CD4-positive, alpha-beta memory T cell (primary cell): ENCODE measurements around the gene GGT6. TPM values are rescaled to one million over a fixed set of nuclear protein-coding genes. Genes with fewer than 3 reads are reported as not detected.

Source experiments
- CTCF ChIA-PET: fragments of 350-600 bp; sonication (Branson Sonifier 250); formaldehyde crosslinking; loops from one replicate; lab custom pipeline; 2021; ENCODE audit warnings: inconsistent platforms; ENCODE audit not compliant: partially characterized antibody; lab: Charles Lee
- POLR2A ChIA-PET: fragments of 350-600 bp; sonication (Branson Sonifier 250); formaldehyde crosslinking; loops from one replicate; lab custom pipeline; 2021; ENCODE audit not compliant: partially characterized antibody; lab: Charles Lee
- DNase-seq, 5 donors: peaks; one replicate each; pipeline versions ENCODE4 v3.0.0 to v3.0.0-alpha.2; 2020 to 2022; ENCODE audit warnings: mixed read lengths in 1 of 5
- H3K27ac ChIP-seq: one replicate; pipeline ENCODE4 v1.7.0; 2013; ENCODE audit warnings: low read depth, low read length
- H3K27me3 ChIP-seq: 2 replicates; pipeline ENCODE4 v1.7.0; 2013; ENCODE audit warnings: mild to moderate bottlenecking, low read length, moderate library complexity; ENCODE audit not compliant: insufficient read depth
- H3K36me3 ChIP-seq: 2 replicates; pipeline ENCODE4 v1.7.0; 2013; ENCODE audit warnings: mild to moderate bottlenecking, low read length, moderate library complexity; ENCODE audit not compliant: insufficient read depth
- H3K4me1 ChIP-seq: 2 replicates; pipeline ENCODE4 v1.7.0; 2013; ENCODE audit warnings: mild to moderate bottlenecking, low read length, moderate library complexity; ENCODE audit not compliant: insufficient read depth
- H3K4me3 ChIP-seq, 2 donors: one replicate each; pipeline ENCODE4 v1.7.0; 2013; ENCODE audit warnings: low read length in 2 of 2, mild to moderate bottlenecking in 1 of 2
- H3K9me3 ChIP-seq, 2 donors: one replicate each; pipeline ENCODE4 v1.7.0; 2013; ENCODE audit warnings: low read length in 2 of 2, control low read depth in 1 of 2; ENCODE audit not compliant: control insufficient read depth in 1 of 2
- H3K27ac Mint-ChIP-seq, 7 donors: one replicate each; pipeline ENCODE4 v1.8.0; 2020 to 2021; ENCODE audit warnings: mixed read lengths in 7 of 7, mild to moderate bottlenecking in 6 of 7, inconsistent platforms in 3 of 7, moderate library complexity in 3 of 7
- H3K27me3 Mint-ChIP-seq, 2 donors: one replicate each; pipeline ENCODE4 v1.8.0; 2020 to 2021; ENCODE audit warnings: mixed read lengths in 2 of 2
- H3K36me3 Mint-ChIP-seq, 2 donors: one replicate each; pipeline ENCODE4 v1.8.0; 2020 to 2021; ENCODE audit warnings: mixed read lengths in 2 of 2, inconsistent platforms in 1 of 2, mild to moderate bottlenecking in 1 of 2
- H3K4me1 Mint-ChIP-seq, 4 donors: one replicate each; pipeline ENCODE4 v1.8.0; 2020 to 2021; ENCODE audit warnings: mixed read lengths in 4 of 4, mild to moderate bottlenecking in 1 of 4
- H3K4me3 Mint-ChIP-seq, 8 donors: one replicate each; pipeline ENCODE4 v1.8.0; 2020 to 2021; ENCODE audit warnings: mixed read lengths in 8 of 8, mild to moderate bottlenecking in 7 of 8, moderate library complexity in 6 of 8, inconsistent platforms in 3 of 8
- H3K9me3 Mint-ChIP-seq, 8 donors: one replicate each; pipeline ENCODE4 v1.8.0; 2020 to 2021; ENCODE audit warnings: mixed read lengths in 8 of 8, mild to moderate bottlenecking in 5 of 8, inconsistent platforms in 3 of 8, moderate library complexity in 1 of 8
- intact Hi-C: fragments of 100-400 bp; cut with micrococcal nuclease; formaldehyde crosslinking; loops from one replicate; pipeline ENCODE4 v1.15.1; 2023
- polyA plus RNA-seq, 2 donors: library from polyadenylated mRNA; unstranded; fragments of 300-500 nt; fragmentation: Illumina TruSeq; gene quantifications; one replicate each; pipeline ENCODE4 v1.2.3, GENCODE V29; 2021
- total RNA-seq, 2 experiments: library from RNA; stranded (reverse); gene quantifications; one replicate each; pipeline ENCODE4 v1.2.3, GENCODE V29; 2021

Gene GGT6
- total and polyA plus RNA-seq, 4 experiments from 2014 or later = not detected

- H3K4me1 ChIP-seq = no peaks in the 10 kb centered on the region
- no peak for DNase-seq
- H3K27ac ChIP-seq = no peak overlapping the region
- H3K27me3 ChIP-seq = no peaks in the 10 kb centered on the region
- Mint-ChIP-seq H3K36me3 (no peaks in the 10 kb centered on the region), H3K9me3 (no peaks in the 10 kb centered on the region), H3K4me3 (no peak overlapping the region), H3K4me1 (peaks cover 0 to 2% (median 0%) of the 10 kb centered on the region in 4 donors), H3K27ac (no peak overlapping the region), H3K27me3 (peaks cover 0 to 3% of the 10 kb centered on the region in 2 donors)
- ChIA-PET CTCF (interaction anchor here (0.9 kb wide), 1 partner anchor 39 kb away, joined by 3 read pairs; no protein-coding TSS in a partner anchor), POLR2A (no interaction called here)
- no peaks in the 10 kb centered on the region for H3K9me3 ChIP-seq
- H3K4me3 ChIP-seq = no peak overlapping the region
- intact Hi-C loops = no loop called here
- no peaks in the 10 kb centered on the region for H3K36me3 ChIP-seq
Observed at GRCh38 chr17:4527566-4528125, 32.7 kb downstream of the GGT6 start.

- Mint-ChIP-seq H3K4me3 (no peak overlapping the region), H3K36me3 (no peaks in the 10 kb centered on the region), H3K27ac (no peak overlapping the region), H3K9me3 (no peaks in the 10 kb centered on the region), H3K27me3 (peaks cover 0 to 3% of the 10 kb centered on the region in 2 donors), H3K4me1 (peaks cover 0 to 2% (median 0%) of the 10 kb centered on the region in 4 donors)
- H3K4me1 ChIP-seq = no peaks in the 10 kb centered on the region
- no peak overlapping the region for H3K4me3 ChIP-seq
- H3K36me3 ChIP-seq = no peaks in the 10 kb centered on the region
- H3K9me3 ChIP-seq = no peaks in the 10 kb centered on the region
- CTCF ChIA-PET = no interaction called here
- intact Hi-C loops = no loop called here
- DNase-seq = no peak
- H3K27me3 ChIP-seq = no peaks in the 10 kb centered on the region
- POLR2A ChIA-PET = no interaction called here
- H3K27ac ChIP-seq = no peak overlapping the region
Observed at GRCh38 chr17:4527134-4527533, 33.2 kb downstream of the GGT6 start.

- DNase-seq = peak in 1 of 5 donors; percentile 18
- Histone ChIP-seq H3K27me3 (no peaks in the 10 kb centered on the region), H3K36me3 (no peaks in the 10 kb centered on the region), H3K27ac (no peak overlapping the region), H3K4me1 (no peaks in the 10 kb centered on the region), H3K4me3 (no peak overlapping the region), H3K9me3 (no peaks in the 10 kb centered on the region)
- intact Hi-C loops = no loop called here
- H3K4me1 Mint-ChIP-seq = no peaks in the 10 kb centered on the region
- H3K4me3 Mint-ChIP-seq = no peak overlapping the region
- CTCF ChIA-PET = no interaction called here
- H3K36me3 Mint-ChIP-seq = no peaks in the 10 kb centered on the region
- H3K9me3 Mint-ChIP-seq = no peaks in the 10 kb centered on the region
- no peak overlapping the region for H3K27ac Mint-ChIP-seq
- H3K27me3 Mint-ChIP-seq = no peaks in the 10 kb centered on the region
- POLR2A ChIA-PET = no interaction called here
Observed at GRCh38 chr17:4525691-4526397, 34.5 kb downstream of the GGT6 start.

GRCh38 chr17:4523946-4524345 is 36.4 kb downstream of the GGT6 start:
- no peaks in the 10 kb centered on the region for H3K36me3 Mint-ChIP-seq
- no peak overlapping the region for H3K4me3 Mint-ChIP-seq
- CTCF ChIA-PET = interaction anchor here (1.4 kb wide), 1 partner anchor 18 kb away, joined by 3 read pairs; no protein-coding TSS in a partner anchor
- no peaks in the 10 kb centered on the region for H3K27me3 ChIP-seq
- no peaks in the 10 kb centered on the region for H3K27me3 Mint-ChIP-seq
- no peaks in the 10 kb centered on the region for H3K9me3 ChIP-seq
- H3K9me3 Mint-ChIP-seq = no peaks in the 10 kb centered on the region
- POLR2A ChIA-PET = no interaction called here
- H3K36me3 ChIP-seq = no peaks in the 10 kb centered on the region
- no peaks in the 10 kb centered on the region for H3K4me1 Mint-ChIP-seq
- intact Hi-C loops = no loop called here
- peak overlapping the region in 1 of 7 donors; percentile 57 for H3K27ac Mint-ChIP-seq
- no peak for DNase-seq
- no peak overlapping the region for H3K4me3 ChIP-seq
- no peaks in the 10 kb centered on the region for H3K4me1 ChIP-seq
- H3K27ac ChIP-seq = no peak overlapping the region

- POLR2A ChIA-PET = no interaction called here
Observed at GRCh38 chr17:4522661-4523060, 37.7 kb downstream of the GGT6 start.

GRCh38 chr17:4520894-4521600 is 39.3 kb downstream of the GGT6 start:
- H3K4me1 Mint-ChIP-seq = peaks cover 0 to 1% (median 0%) of the 10 kb centered on the region in 4 donors
- CTCF ChIA-PET = no interaction called here
- intact Hi-C loops = no loop called here
- Histone ChIP-seq H3K36me3 (no peaks in the 10 kb centered on the region), H3K9me3 (no peaks in the 10 kb centered on the region), H3K4me3 (no peak overlapping the region), H3K4me1 (no peaks in the 10 kb centered on the region), H3K27me3 (no peaks in the 10 kb centered on the region), H3K27ac (no peak overlapping the region)
- POLR2A ChIA-PET = no interaction called here
- DNase-seq = no peak
- no peak overlapping the region for H3K27ac Mint-ChIP-seq
- H3K4me3 Mint-ChIP-seq = no peak overlapping the region
- no peaks in the 10 kb centered on the region for H3K36me3 Mint-ChIP-seq
- no peaks in the 10 kb centered on the region for H3K9me3 Mint-ChIP-seq
- H3K27me3 Mint-ChIP-seq = no peaks in the 10 kb centered on the region

More at GRCh38 chr17:4522661-4523060, 37.7 kb downstream of the GGT6 start:
- CTCF ChIA-PET = interaction anchor here (1.4 kb wide), 1 partner anchor 16 kb away, joined by 3 read pairs; no protein-coding TSS in a partner anchor
- Mint-ChIP-seq H3K4me3 (no peak overlapping the region), H3K9me3 (no peaks in the 10 kb centered on the region), H3K4me1 (peaks cover 0 to 1% (median 0%) of the 10 kb centered on the region in 4 donors), H3K36me3 (no peaks in the 10 kb centered on the region), H3K27ac (no peak overlapping the region), H3K27me3 (no peaks in the 10 kb centered on the region)
- Histone ChIP-seq H3K4me1 (no peaks in the 10 kb centered on the region), H3K27ac (no peak overlapping the region), H3K36me3 (no peaks in the 10 kb centered on the region), H3K27me3 (no peaks in the 10 kb centered on the region), H3K9me3 (no peaks in the 10 kb centered on the region), H3K4me3 (no peak overlapping the region)
- intact Hi-C loops = no loop called here
- no peak for DNase-seq
